Tibial nerve (tissue), 3 donors: Measurements from ENCODE around the gene NDUFS8.

ENCODE experiments used
- CTCF ChIP-seq, 5 experiments: fragments of 200-600 bp in 3 of 5; fragments of 450-650 bp in 2 of 5; sonication (generic) in 3 of 5; IDR thresholded peaks; one replicate each; pipeline ENCODE4 v1.5.1; 2016 to 2019; ENCODE audit warnings: antibody characterized with exemption in 5 of 5, mild to moderate bottlenecking in 3 of 5, moderate library complexity in 2 of 5
- POLR2A ChIP-seq, 2 donors: fragments of 450-650 bp; IDR thresholded peaks; one replicate each; pipeline ENCODE4 v1.6.1; 2017; ENCODE audit warnings: antibody characterized with exemption in 2 of 2, mild to moderate bottlenecking in 2 of 2, moderate library complexity in 2 of 2

GRCh38 chr11:68038226-68038717, 7.8 kb downstream of the NDUFS8 start:
- TF ChIP-seq POLR2A (IDR thresholded peaks at IDR 0.05), result no peak
- no peak for TF ChIP-seq CTCF (IDR thresholded peaks at IDR 0.05)
